ENCODE data around the gene NFS1.

DNA sequence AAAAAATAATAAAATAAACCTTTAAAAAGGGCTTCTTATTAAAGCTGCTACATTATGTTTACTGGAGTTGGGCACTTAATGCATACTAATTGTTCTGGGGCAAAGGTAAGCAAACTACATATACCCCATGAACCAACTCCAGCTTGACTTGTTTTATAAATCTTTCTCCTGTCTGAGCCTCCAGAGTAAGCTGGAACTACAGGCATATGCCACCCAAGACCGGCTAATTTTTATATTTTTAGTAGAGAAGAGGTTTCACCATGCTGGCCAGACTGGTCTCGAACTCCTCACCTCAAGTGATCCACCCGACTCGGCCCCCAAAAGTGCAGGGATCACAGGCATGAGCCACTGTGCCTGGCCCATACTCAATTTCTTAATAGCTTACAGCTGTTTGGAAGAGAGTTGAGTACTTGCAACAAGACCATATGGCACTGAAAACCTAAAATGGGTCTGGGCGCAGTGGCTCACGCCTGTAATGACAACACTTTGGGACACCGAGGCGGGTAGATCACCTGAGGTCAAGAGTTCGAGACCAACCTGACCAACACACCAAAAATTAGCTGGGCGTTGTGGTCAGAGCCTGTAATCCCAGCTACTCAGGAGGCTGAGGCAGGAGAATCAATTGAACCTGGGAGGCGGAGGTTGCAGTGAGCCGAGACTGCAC, 20.0 kb upstream of the NFS1 start:
- TF ChIP-seq, protein P1, sequence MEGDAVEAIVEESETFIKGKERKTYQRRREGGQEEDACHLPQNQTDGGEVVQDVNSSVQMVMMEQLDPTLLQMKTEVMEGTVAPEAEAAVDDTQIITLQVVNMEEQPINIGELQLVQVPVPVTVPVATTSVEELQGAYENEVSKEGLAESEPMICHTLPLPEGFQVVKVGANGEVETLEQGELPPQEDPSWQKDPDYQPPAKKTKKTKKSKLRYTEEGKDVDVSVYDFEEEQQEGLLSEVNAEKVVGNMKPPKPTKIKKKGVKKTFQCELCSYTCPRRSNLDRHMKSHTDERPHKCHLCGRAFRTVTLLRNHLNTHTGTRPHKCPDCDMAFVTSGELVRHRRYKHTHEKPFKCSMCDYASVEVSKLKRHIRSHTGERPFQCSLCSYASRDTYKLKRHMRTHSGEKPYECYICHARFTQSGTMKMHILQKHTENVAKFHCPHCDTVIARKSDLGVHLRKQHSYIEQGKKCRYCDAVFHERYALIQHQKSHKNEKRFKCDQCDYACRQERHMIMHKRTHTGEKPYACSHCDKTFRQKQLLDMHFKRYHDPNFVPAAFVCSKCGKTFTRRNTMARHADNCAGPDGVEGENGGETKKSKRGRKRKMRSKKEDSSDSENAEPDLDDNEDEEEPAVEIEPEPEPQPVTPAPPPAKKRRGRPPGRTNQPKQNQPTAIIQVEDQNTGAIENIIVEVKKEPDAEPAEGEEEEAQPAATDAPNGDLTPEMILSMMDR (IDR thresholded peaks at IDR 0.05) = no peak
- TF ChIP-seq POLR2A (IDR thresholded peaks at IDR 0.05) (no peak), POLR2AphosphoS5 (IDR thresholded peaks at IDR 0.05) (no peak)
